ENCODE data around the gene HCST. TPM values are rescaled to one million over a fixed set of nuclear protein-coding genes. Genes with fewer than 3 reads are reported as not detected.

The HCST gene
- total and polyA plus RNA-seq, 2 of the 4 experiments (the other 2 are of a cell fraction) = 1.5 TPM; not detected in 1

DNA sequence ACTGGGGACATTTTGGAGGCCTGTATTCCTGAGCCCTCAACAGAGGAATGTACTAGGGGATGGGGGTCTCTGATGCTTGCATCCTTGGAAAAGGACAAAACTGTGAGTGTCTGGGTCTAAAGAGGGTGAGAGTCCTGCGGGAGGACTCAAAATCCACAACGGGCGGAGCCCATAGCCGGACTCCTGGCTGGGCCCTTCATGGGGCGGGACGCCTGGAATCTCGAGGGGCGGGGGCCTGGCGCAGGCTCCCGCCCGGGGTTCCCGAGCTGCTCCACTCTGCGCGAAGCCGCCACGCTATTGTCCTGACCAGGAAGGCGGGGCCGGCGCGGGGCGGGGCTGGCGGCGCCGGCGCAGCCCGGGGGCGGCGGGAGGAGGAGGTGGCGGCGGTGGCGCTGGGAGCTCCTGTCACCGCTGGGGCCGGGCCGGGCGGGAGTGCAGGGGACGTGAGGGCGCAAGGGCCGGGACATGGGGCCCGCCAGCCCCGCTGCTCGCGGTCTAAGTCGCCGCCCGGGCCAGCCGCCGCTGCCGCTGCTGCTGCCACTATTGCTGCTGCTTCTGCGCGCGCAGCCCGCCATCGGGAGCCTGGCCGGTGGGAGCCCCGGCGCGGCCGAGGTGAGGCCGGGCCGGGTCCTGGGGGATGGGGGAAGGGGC lies 34.0 kb upstream of the HCST start, which contains the start of gene APLP1:
Gene APLP1, plus strand, starts transcription at position 403 of the 651 bp plus-strand sequence. Its CDS starts 63 bp downstream, at position 466.
- DNase-seq (no peak), ATAC-seq (ENCODE audit: low read depth) (peak; percentile 89)
- ChIA-PET POLR2A (ENCODE audit: unreplicated experiment) (no interaction called here), CTCF (no interaction called here)
- H3K14ac ChIP-seq (replicated peaks; ENCODE audit: low read depth, low read length) = no peak within 1 kb of the TSS
- peak within 1 kb of the TSS; percentile 85 for H3K4me2 ChIP-seq (ENCODE audit: low read depth, low read length)
- in situ Hi-C loops (cut with MboI; ENCODE audit: low sequenced_read_pairs) (no loop called here), intact Hi-C loops (cut with micrococcal nuclease) (no loop called here), dilution Hi-C loops (cut with HindIII; ENCODE audit: low sequenced_read_pairs, unreplicated experiment) (no loop called here)
- H3K4ac ChIP-seq (ENCODE audit: low read depth, low read length) = no peak within 1 kb of the TSS
- H3K4me1 ChIP-seq (ENCODE audit: control insufficient read depth, insufficient read depth, low read length) = peaks cover 4% of the 10 kb centered on the region
- no peak within 1 kb of the TSS for H2AK9ac ChIP-seq (replicated peaks; ENCODE audit: low read depth, low read length, poor library complexity)
- no peak within 1 kb of the TSS for H2BK120ac ChIP-seq (ENCODE audit: low read depth, low read length)
- no peak within 1 kb of the TSS for H3K18ac ChIP-seq (ENCODE audit: low read depth, low read length)
- peaks cover 17% of the 10 kb centered on the region for H3K27me3 ChIP-seq (ENCODE audit: control insufficient read depth, insufficient read depth, low read length)
- no peak within 1 kb of the TSS for H4K91ac ChIP-seq (ENCODE audit: insufficient read depth, low read depth, low read length)
- no TSS peak for BruUV-seq (replicated peaks)
- no peak within 1 kb of the TSS for H3K56ac ChIP-seq (ENCODE audit: extremely low read depth, insufficient read depth, low read length)
- H3K4me3 ChIP-seq (ENCODE audit: insufficient read depth, low read depth, low read length) = peak within 1 kb of the TSS; percentile 32
- 2% methylated on average over 25 of the region's 60 CpGs; no CpG with 5 or more reads in 1 of the 2 experiments for WGBS, 2 experiments (ENCODE audit: extremely low coverage in 2 of 2, insufficient read length in 1 of 2)
- H3K79me1 ChIP-seq (ENCODE audit: low read depth in 1 of 2, low read length in 2 of 2) = no peaks in the 10 kb centered on the region
- peaks cover 2% of the 10 kb centered on the region for H3K9me1 ChIP-seq (ENCODE audit: insufficient read depth, low read length)
- no peaks in the 10 kb centered on the region for H4K20me1 ChIP-seq (ENCODE audit: insufficient read depth, low read length)
- no peak within 1 kb of the TSS for H2BK5ac ChIP-seq (ENCODE audit: low read depth, low read length, poor library complexity, severe bottlenecking)
- H2BK15ac ChIP-seq (ENCODE audit: low read depth, low read length) = no peak within 1 kb of the TSS
- H2BK20ac ChIP-seq (ENCODE audit: low read depth, low read length) = no peak within 1 kb of the TSS
- H3K23ac ChIP-seq (ENCODE audit: low read depth, low read length) = 0 out of 2 replicates have a peak within 1 kb of the TSS, but pooled peaks have one; percentile 15
- TF ChIP-seq MAZ (IDR thresholded peaks at IDR 0.05; ENCODE audit: borderline replicate concordance, low read depth, low read length) = peak; percentile 38; the same call in 1 of the 2 replicates
- TF ChIP-seq RAD21 (IDR thresholded peaks at IDR 0.05; ENCODE audit: low read length) = no peak
- H3K36me3 ChIP-seq (ENCODE audit: control insufficient read depth, insufficient read depth, low read length) = no peaks in the 10 kb centered on the region
- no peak within 1 kb of the TSS for H4K5ac ChIP-seq (ENCODE audit: low read depth, low read length)
- H2AFZ ChIP-seq (replicated peaks; ENCODE audit: low read length, poor library complexity) = peak within 1 kb of the TSS; percentile 88
- no peak within 1 kb of the TSS for H4K8ac ChIP-seq (ENCODE audit: low read depth in 2 of 2, low read length in 2 of 2)
- H3K9ac ChIP-seq (ENCODE audit: low read depth, low read length) = no peak within 1 kb of the TSS
- H3K27ac ChIP-seq (ENCODE audit: insufficient read depth, low read length) = no peak within 1 kb of the TSS
- no peak within 1 kb of the TSS for H2AK5ac ChIP-seq (ENCODE audit: low read depth, low read length)
- no peaks in the 10 kb centered on the region for H3K9me3 ChIP-seq (ENCODE audit: control insufficient read depth, insufficient read depth, low read length)

Measured in IMR-90 (cell line).